LNCaP clone FGC (cell line): ENCODE data around the gene MAMLD1.

Experiments used
- DNase-seq: peaks from one replicate; pipeline ENCODE4 v3.0.0-alpha.2; 2011; ENCODE audit warnings: low read depth
- H3K4me3 ChIP-seq: 2 replicates; pipeline ENCODE4 v1.5.1; 2011; ENCODE audit warnings: mild to moderate bottlenecking, low read depth, low read length, control low read depth
- CTCF ChIP-seq: IDR thresholded peaks from 2 replicates; pipeline ENCODE4 v1.5.1; 2012; ENCODE audit warnings: mild to moderate bottlenecking; ENCODE audit not compliant: control insufficient read depth, insufficient read depth; ENCODE audit errors: extremely low read depth

The MAMLD1 gene

DNA sequence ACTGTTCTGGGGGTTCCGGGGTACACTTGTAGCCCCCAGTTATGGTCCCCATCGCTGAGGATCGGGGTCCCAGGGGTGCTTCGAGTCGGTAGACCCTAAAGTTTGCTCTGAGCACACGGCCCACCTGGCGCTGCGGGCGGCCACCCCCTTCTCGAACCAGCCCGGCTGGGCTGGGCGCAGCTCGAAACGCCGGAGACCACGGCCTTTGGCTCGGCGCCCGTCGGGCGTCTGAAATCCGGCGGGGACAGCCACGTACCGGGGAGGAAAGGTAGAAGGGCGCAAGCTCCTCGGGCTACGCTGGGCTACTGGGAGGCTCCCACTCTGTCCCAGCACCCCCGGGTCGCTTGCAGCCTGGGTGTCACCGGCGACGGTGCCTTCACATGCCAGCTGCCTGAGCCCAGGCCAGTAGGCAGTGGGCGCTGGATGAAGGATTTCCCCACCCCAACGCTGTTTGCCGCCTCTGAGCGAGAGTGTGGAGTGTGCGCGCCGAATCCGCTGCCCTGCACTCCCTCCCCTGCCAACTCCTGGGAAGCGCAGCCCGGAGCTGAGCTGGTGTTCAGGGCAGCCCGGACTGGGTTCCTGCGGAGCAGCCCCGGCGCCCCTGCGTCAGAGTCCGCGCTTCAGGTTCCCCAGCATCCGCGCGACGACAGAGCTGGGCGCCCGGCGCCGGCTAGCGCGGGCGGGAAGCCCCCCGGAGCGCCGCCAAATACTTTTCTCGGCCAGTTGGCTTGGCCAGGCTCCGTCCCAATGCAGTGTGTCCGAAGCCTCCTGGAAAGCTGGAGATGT is 637 bp downstream of the MAMLD1 start:
- DNase-seq = no peak
- TF ChIP-seq CTCF = peak; percentile 14; the same call in 1 of the 2 replicates
- H3K4me3 ChIP-seq = peak overlapping the region; percentile 21; the same call in 1 of the 2 replicates

DNA sequence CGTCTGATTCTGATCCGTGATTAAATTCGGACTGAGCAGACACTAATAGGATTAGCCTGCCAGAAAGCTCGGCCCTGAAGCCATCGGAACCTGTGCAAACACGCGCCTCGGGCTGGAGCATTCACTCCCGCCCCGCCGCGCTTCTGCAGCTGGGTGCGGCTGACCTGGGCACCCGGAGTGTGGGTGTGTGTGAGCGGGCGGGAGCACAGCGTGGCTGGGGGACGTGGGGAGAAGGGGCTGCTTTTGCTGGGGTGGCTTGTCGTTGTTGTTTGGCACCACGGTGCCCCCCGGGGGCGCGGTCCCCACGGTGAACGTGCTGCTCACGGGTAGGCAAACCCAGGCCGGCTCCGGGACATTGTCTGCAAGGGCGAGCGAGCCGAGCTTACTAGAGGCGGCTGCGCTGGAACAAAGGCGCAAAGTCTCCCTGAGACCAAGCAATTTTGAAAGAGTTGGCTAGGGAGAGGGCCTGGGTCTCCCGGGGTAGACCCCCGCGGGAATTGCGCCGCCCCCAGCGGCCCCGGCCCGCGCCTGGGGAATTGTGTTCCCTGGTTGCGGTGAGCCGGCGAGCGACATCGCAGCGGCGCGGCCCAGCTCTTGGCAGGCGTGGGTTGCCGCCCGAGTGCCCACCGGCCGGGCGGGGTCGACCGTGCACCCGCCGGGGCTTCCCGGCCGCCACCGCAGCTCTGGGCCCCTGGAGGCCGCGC is 1.4 kb downstream of the MAMLD1 start:
- no peak for TF ChIP-seq CTCF
- no peak for DNase-seq
- H3K4me3 ChIP-seq = peak overlapping the region; percentile 15

GRCh38 chrX:150365051-150365989 is 2.2 kb downstream of the MAMLD1 start:
- no peak for DNase-seq
- TF ChIP-seq CTCF = peak; percentile 24; the same call in 1 of the 2 replicates
- peak overlapping the region; percentile 36 for H3K4me3 ChIP-seq

DNA sequence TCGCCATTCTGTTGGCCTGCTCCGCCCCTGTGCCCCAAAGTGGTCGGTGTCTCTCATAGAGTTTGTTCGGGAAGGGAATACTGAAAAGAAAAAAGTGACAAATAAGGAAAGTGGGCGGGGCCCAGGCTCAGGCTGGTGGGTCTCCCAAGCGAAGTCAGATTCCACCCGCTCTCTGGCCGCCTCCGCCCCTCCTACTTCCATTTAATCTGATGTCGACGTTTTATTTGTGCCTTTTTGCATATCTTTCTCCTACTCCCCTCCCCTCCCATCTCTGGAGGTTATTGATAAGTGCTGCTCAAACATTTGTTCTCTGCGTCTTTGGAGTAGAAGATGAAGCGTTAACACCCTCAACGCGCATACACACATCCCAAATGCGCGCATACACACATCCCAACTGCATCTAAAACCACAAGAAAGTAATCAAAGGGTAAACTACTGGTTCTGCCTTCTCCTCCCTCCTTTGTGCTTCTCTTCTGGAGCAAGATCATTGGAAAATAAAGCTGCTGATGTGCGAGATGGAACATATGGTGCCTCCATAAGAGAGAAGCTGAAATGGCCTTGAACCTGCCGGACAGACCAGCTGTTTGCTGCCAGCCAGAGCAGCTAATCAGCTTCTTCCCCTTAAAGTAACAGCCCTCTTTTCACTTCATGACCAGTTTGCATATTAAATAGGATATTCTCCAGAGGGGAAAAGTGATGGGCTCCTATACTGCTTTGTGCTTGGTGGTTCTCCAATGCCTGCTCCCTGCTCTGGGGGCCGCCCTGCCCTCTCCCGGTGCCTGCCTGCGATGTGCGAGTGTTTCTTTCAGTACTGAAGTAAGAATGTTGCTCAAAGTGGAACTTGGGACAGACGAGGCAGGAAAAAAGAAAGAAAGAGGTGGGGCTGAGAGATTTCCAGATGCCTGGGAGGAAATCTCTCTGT is 3.1 kb downstream of the MAMLD1 start:
- no peak for TF ChIP-seq CTCF
- H3K4me3 ChIP-seq = no peak overlapping the region

GRCh38 chrX:150366951-150367545 is 3.9 kb downstream of the MAMLD1 start:
- no peak overlapping the region for H3K4me3 ChIP-seq
- no peak for TF ChIP-seq CTCF
- no peak for DNase-seq

More for the DNA sequence above, 3.1 kb downstream of the MAMLD1 start:
- DNase-seq = no peak
